ENCODE measurements around the gene TNFAIP8.

GRCh38 chr5:119361594-119362125 lies 5.8 kb downstream of the TNFAIP8 start:
- TF ChIP-seq TEAD4 (CRISPR knock-in tag; IDR thresholded peaks at IDR 0.05) (no peak), E2F5 (CRISPR knock-in tag; IDR thresholded peaks at IDR 0.05) (no peak), JAZF1 (CRISPR knock-in tag; IDR thresholded peaks at IDR 0.05) (no peak), KAT7 (CRISPR knock-in tag; IDR thresholded peaks at IDR 0.05; ENCODE audit: borderline replicate concordance) (no peak)
- TF ChIP-seq, protein P1, sequence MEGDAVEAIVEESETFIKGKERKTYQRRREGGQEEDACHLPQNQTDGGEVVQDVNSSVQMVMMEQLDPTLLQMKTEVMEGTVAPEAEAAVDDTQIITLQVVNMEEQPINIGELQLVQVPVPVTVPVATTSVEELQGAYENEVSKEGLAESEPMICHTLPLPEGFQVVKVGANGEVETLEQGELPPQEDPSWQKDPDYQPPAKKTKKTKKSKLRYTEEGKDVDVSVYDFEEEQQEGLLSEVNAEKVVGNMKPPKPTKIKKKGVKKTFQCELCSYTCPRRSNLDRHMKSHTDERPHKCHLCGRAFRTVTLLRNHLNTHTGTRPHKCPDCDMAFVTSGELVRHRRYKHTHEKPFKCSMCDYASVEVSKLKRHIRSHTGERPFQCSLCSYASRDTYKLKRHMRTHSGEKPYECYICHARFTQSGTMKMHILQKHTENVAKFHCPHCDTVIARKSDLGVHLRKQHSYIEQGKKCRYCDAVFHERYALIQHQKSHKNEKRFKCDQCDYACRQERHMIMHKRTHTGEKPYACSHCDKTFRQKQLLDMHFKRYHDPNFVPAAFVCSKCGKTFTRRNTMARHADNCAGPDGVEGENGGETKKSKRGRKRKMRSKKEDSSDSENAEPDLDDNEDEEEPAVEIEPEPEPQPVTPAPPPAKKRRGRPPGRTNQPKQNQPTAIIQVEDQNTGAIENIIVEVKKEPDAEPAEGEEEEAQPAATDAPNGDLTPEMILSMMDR (IDR thresholded peaks at IDR 0.05) = no peak

All from WTC11 (cell line).